ENCODE data around the gene KRTAP12-3.

The KRTAP12-3 gene

DNA sequence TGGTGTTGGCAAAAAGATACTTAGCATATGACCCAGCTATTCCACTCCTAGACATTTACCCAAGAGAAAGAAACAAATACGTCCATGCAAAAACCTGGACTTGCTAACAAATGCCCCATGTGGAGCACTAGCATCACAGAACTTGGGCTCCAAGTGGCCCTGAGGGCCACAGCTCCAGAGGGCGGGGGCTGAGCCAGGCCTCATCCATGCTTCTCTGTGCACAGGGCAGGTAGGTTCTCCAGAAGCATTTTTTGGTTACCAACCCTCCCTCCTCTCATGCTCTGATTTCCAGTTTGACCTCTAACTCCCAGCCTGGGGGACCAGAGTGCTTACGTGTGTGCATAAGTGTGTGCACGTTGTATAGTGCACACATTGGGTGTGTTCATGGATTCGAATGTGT, 7.0 kb downstream of the KRTAP12-3 start:
- no peak for DNase-seq (ENCODE audit: low read depth)
- no peak overlapping the region for H3K4me3 ChIP-seq (ENCODE audit: control insufficient read depth, low read depth, low read length)
- TF ChIP-seq, protein P1, sequence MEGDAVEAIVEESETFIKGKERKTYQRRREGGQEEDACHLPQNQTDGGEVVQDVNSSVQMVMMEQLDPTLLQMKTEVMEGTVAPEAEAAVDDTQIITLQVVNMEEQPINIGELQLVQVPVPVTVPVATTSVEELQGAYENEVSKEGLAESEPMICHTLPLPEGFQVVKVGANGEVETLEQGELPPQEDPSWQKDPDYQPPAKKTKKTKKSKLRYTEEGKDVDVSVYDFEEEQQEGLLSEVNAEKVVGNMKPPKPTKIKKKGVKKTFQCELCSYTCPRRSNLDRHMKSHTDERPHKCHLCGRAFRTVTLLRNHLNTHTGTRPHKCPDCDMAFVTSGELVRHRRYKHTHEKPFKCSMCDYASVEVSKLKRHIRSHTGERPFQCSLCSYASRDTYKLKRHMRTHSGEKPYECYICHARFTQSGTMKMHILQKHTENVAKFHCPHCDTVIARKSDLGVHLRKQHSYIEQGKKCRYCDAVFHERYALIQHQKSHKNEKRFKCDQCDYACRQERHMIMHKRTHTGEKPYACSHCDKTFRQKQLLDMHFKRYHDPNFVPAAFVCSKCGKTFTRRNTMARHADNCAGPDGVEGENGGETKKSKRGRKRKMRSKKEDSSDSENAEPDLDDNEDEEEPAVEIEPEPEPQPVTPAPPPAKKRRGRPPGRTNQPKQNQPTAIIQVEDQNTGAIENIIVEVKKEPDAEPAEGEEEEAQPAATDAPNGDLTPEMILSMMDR (IDR thresholded peaks at IDR 0.05; ENCODE audit: control insufficient read depth, insufficient read depth, low read depth, low read length, missing control alignments), result no peak

DNA sequence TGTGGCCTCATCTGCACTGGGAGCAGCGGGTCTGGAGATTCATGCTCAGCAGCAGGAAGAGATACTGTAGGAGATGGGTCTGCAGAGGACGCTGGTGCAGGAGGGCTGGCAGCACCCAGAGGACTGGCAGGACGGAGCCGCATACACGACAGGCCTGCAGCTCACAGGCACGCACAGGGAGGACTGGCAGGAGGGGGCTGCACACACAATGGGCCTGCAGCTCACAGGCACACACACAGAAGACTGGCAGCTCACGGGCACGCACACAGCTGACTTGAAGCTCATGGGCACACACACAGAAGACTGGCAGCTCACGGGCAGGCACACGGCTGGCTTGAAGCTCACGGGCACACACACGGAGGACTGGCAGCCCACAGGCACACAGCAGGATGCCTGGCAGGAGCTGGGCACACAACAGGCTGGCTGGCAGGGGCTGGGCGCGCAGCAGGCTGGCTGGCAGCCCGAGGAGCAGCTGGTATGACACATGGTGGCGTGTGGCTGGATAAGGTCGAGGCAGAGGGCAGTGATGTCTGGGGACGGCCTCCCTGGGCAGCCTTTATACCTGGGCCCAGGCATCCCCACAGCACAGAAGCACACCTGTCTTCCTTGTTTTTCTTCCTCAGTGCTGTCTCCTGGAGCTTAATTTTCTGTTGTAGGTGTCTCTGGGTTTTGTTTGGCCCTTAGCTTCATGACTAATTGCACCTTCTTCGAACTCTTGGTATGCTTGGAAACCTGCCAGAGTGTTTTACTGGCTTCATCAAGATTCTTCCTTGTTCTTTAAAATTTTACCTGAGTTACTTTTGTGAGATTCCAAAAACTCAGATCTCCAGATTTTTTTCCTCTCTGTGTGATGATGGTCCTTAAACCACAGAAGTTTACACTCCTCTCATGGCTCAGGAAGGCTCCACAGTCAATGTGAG, 8.9 kb downstream of the KRTAP12-3 start, which contains the start of gene KRTAP12-2:
KRTAP12-2 (minus strand) TSS at position 527 of the 920 bp plus-strand sequence; CDS start at position 486, 41 bp downstream.
- H3K4me3 ChIP-seq (ENCODE audit: control insufficient read depth, low read depth, low read length), result no peak within 1 kb of the TSS
- TF ChIP-seq, protein P1 (IDR thresholded peaks at IDR 0.05; ENCODE audit: control insufficient read depth, insufficient read depth, low read depth, low read length, missing control alignments), result no peak
- no peak for DNase-seq (ENCODE audit: low read depth)

DNA sequence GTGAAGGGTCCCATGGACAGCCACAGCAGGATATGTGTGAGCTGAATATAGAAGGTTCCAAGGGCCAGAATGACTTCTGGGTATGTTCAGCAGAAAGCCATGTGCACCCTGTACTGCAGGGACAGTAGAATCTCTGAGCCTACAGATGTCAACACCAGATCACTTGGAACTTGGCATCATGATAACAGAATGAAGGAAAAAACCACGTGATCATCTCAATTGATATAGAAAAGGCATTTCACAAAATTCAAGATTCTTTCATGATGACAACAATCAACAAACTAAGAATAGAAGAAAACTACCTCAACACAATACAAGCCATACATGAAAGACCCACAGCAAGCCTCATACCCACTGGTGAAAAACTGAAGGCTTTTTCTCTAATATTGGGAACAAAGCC, 9.9 kb downstream of the KRTAP12-3 start:
- TF ChIP-seq, protein P1 (IDR thresholded peaks at IDR 0.05; ENCODE audit: control insufficient read depth, insufficient read depth, low read depth, low read length, missing control alignments), result no peak

DNA sequence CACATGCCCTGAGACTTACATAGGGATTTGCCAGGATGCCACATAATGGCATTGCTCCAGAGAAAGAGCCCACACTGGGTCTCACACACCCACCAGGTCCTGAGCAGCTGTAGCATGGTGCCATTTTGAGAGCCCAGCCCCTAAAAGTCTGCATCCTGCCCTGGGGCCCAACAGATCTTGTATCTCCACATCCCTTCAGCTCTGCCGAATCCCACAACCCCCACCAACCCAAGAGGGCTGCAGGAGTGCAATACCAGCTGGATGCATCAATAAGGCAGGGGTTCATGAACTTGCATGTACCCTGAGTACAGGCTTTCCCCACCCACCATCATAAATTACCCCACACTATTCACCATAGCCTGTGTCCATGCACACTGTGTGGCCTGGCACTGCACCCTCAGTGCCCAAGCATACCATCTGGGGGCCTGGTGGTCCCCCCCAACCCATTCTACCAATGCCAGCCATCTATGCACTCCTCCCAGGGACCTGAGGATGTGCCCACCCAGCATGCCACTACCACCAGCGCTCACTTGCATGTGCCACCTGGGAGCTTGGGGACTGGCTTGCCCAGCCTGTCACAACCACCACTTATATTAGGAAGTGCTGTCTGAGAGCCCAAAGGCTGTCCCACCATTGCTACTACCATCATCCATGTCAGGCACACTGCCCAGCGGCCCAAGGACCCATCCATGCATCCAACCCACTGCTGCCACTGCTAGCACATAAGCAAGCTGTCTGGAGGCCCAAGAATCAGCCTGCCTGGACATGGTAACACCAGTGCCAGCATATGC, 13.1 kb downstream of the KRTAP12-3 start:
- no peak overlapping the region for H3K4me3 ChIP-seq (ENCODE audit: control insufficient read depth, low read depth, low read length)
- TF ChIP-seq, protein P1 (IDR thresholded peaks at IDR 0.05; ENCODE audit: control insufficient read depth, insufficient read depth, low read depth, low read length, missing control alignments), result no peak
- DNase-seq (ENCODE audit: low read depth), result no peak

More for the DNA sequence above, 9.9 kb downstream of the KRTAP12-3 start:
- no peak overlapping the region for H3K4me3 ChIP-seq (ENCODE audit: control insufficient read depth, low read depth, low read length)
- no peak for DNase-seq (ENCODE audit: low read depth)

DNA sequence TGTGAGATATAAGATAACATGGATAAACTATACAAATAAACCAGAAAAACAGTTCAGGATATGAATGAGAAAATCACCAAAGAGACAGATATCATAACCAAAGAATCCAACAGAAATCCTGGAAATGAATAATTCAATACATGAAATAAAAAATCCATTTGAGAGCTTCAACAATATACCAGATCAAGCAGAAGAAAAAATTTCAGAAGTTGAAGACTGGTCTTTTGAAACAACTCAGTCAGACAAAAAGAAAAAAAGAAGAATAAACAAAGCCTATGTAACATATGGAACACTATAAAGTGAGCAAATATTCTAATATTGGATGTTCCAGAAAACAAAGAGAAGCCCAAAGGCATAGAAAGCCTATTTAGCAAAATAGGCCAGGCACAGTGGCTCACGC, 14.2 kb downstream of the KRTAP12-3 start:
- TF ChIP-seq, protein P1 (IDR thresholded peaks at IDR 0.05; ENCODE audit: control insufficient read depth, insufficient read depth, low read depth, low read length, missing control alignments), result no peak
- no peak for DNase-seq (ENCODE audit: low read depth)
- no peak overlapping the region for H3K4me3 ChIP-seq (ENCODE audit: control insufficient read depth, low read depth, low read length)

DNA sequence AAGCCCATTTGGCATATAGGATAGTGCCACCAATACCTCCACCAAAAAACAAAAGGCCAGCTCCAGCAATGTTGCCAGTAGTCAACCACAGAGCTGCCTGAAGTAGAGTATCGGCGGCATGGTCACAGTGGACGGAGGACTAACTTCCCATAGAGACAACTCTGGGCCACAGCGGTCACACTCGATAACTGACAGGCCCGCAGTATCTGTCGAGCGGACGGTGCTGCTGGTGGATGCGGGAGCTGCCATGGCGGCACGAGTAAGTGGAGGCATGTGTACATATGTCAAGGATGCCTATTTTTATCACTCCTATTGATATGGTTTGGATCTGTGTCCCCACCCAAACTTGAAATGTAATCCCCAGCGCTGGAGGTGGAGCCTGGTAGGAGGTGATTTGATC, 20.1 kb downstream of the KRTAP12-3 start:
- DNase-seq (ENCODE audit: low read depth), result no peak
- TF ChIP-seq, protein P1 (IDR thresholded peaks at IDR 0.05; ENCODE audit: control insufficient read depth, insufficient read depth, low read depth, low read length, missing control alignments), result no peak
- no peak overlapping the region for H3K4me3 ChIP-seq (ENCODE audit: control insufficient read depth, low read depth, low read length)

All from AG09309 (cell line).